HG02610 (cell line): ENCODE data around the gene LTF.
"Not testable (repeated sequence)": the region's sequence is repeated elsewhere in the genome, so short reads cannot be mapped to it uniquely, and the experiment has no call there.

ENCODE experiments used
- ATAC-seq: cut with Tn5 transposase; IDR thresholded peaks from one replicate; pipeline ENCODE4 v1.9.1; 2021; ENCODE audit warnings: mild to moderate bottlenecking, moderate library complexity; ENCODE audit not compliant: unreplicated experiment

The LTF gene

GRCh38 chr3:46464326-46465195, at the start of gene LTF:
Gene LTF, minus strand, starts transcription at chr3:46464905. Its CDS starts 38 bp downstream, at chr3:46464867.
- ATAC-seq, result no peak

- ATAC-seq, result no peak
These were observed 47.6 kb upstream of the LTF start for GRCh38 chr3:46512191-46512749.

GRCh38 chr3:46509661-46510187, 45.0 kb upstream of the LTF start:
- no peak for ATAC-seq

GRCh38 chr3:46508850-46509591, 44.3 kb upstream of the LTF start:
- no peak for ATAC-seq

- ATAC-seq, result no peak
These were observed 41.8 kb upstream of the LTF start for GRCh38 chr3:46506526-46506925.

GRCh38 chr3:46505953-46506352, 41.2 kb upstream of the LTF start:
- ATAC-seq, result no peak

GRCh38 chr3:46504789-46505188, 40.1 kb upstream of the LTF start:
- ATAC-seq, result no peak

GRCh38 chr3:46503200-46503874, 38.6 kb upstream of the LTF start:
- no peak for ATAC-seq

GRCh38 chr3:46501702-46502101, 37.0 kb upstream of the LTF start:
- ATAC-seq, result no peak

GRCh38 chr3:46500656-46501635, 36.2 kb upstream of the LTF start:
- ATAC-seq, result no peak

- no peak for ATAC-seq
These were observed 34.3 kb upstream of the LTF start for GRCh38 chr3:46498916-46499519.

- no peak for ATAC-seq
These were observed 33.0 kb upstream of the LTF start, which contains the start of gene RTP3 for GRCh38 chr3:46497556-46498265. Gene RTP3, plus strand, starts transcription at chr3:46497976. Its CDS starts 87 bp downstream, at chr3:46498063.

- ATAC-seq, result no peak
These were observed 32.2 kb upstream of the LTF start for GRCh38 chr3:46496746-46497555.

GRCh38 chr3:46495901-46496456, 31.3 kb upstream of the LTF start:
- no peak for ATAC-seq

- not testable (repeated sequence) for ATAC-seq
These were observed 29.8 kb upstream of the LTF start for GRCh38 chr3:46494491-46494890.

- no peak for ATAC-seq
These were observed 28.3 kb upstream of the LTF start for GRCh38 chr3:46492890-46493547.
